ENCODE data around the gene SMAD7.
"Not testable (repeated sequence)": the region's sequence is repeated elsewhere in the genome, so short reads cannot be mapped to it uniquely, and the experiment has no call there.

Gene SMAD7

DNA sequence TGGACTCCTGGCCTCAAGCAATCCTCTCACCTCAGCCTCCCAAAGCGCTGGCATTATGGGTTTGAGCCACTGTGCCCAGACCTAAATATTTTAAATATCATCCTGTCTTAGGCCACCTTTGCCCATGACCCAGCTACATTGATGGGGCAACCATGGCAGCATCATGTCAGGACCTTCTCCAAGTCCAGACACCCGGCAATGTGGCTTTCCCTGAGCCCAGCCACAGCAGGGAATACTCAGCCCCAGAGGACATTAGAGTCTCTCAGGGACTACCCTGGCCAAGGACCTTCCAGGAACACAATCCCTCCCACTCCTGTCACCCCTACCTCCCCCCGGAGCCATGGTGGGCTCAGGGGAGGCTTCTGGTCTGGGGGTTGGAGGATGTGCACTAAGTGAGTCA is 72.8 kb downstream of the SMAD7 start:
- DNase-seq (ENCODE audit: low read depth), result no peak

- DNase-seq (ENCODE audit: low read depth), result no peak
These were observed 74.2 kb downstream of the SMAD7 start for GRCh38 chr18:48876590-48876989.

- DNase-seq (ENCODE audit: low read depth), result no peak
These were observed 74.7 kb downstream of the SMAD7 start for GRCh38 chr18:48875942-48876511.

DNA sequence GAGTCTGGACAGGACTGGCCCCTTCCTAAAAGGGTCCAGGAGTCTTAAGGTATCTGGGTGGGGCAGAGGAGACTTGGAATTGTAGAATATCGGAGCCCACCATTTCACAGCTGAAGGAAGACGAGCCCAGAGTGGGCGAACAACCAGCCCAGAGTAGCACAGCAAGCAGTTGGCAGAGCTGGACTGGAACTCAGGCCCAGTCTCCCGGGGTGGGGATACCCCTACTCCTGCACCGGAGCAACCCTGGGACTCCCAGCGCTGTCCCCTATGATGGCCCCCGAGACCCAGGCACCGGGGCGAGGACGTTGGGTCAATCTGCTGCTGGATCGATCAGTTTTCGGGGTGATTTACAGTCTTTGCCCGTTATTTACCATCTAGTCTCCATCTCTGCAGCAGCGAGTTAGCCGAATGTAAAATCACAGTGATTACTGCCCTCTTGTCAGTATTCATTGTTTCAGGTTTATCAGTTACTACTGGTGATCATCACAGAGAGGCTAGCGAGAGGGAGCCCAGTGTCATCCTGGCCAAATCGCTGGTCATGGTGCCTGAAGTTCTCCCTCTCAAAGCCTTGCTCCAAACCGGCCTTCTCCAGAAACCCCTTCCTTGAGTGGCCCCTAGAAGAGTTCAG is 75.3 kb downstream of the SMAD7 start:
- no peak for DNase-seq (ENCODE audit: low read depth)

DNA sequence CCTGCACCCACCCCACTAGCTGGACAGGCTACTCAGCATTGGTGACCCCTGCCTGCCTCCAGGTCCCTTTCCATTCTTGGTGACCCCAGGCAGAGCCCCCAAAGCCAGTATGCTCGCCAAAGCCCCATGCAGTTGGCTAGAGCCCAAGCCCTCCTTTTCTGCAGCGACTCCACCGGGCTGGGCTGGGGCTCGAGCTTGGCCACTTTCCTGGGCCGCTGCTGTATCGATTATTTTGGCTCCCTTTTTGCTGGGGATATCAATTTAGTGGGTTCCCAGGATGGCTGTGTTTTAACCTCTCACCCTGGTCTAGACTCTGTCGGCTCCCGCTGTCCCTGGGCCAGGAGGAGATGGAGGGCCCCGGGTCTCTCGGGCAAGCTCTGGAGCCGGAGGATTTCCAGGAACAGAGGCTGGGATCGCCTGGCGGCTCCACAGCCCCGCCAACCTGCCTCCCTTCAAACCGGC is 76.0 kb downstream of the SMAD7 start:
- no peak for DNase-seq (ENCODE audit: low read depth)

DNA sequence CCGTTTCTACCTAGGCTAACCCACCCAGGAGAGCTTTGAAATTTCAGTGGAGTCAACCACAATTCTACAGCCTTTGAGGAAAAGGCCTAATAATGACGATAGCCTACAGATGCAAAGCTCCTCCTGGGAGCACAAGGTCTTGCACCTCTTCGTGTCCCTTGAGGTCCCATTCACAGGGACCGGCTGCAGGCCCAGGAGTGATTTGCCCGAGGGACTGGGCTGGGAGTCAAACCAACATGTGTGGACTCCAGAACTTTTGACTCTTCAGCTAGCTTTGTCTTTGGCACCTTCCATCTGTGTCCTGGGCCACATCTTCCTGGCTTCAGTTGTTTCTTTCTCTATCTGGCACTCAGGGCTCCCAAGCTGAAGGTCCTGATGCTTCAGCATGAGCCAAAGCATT is 76.5 kb downstream of the SMAD7 start:
- no peak for DNase-seq (ENCODE audit: low read depth)

DNA sequence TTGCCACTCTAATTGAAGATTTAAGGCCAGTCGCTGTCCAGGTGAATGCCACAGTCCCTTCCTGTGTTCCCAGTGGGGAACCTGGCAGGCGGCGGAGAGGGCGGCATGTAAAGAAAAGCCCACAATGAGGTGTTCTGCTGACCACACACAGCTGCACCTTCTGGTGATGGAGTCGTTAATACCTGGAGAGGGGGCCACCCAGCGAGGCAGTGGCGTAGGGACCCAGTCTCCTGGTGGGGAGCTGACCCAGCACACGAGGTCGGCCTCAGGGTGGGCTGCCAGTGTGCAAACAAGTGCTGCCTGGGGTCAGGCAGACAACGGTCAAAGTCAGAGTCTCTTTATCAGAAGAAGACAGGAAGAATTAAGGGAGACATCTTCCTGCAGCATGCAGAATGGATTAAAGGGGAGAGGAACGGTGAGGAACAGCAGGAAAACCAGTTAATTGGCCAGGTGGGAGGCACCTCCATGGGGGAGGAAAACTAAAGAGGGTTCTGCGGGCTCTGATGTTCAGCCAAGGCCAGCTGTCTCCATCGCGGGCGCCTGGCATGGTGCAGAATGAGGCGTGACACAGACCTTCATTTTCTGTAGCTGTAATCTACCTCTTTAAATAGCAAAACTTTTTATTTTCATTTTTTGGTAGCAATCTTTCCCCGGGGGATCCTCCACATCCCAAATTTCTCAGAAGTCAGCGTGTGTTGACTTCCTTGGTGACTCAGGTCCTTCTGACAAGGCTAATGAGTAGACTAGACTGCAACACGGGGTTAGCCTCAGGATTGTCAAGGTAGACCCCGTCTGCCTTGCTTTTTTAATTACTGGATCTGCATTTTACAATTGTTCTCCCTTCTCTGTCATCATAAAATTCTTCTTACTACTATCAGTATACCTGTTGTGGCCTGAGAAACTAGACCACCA is 78.3 kb downstream of the SMAD7 start:
- no peak for DNase-seq (ENCODE audit: low read depth)

DNA sequence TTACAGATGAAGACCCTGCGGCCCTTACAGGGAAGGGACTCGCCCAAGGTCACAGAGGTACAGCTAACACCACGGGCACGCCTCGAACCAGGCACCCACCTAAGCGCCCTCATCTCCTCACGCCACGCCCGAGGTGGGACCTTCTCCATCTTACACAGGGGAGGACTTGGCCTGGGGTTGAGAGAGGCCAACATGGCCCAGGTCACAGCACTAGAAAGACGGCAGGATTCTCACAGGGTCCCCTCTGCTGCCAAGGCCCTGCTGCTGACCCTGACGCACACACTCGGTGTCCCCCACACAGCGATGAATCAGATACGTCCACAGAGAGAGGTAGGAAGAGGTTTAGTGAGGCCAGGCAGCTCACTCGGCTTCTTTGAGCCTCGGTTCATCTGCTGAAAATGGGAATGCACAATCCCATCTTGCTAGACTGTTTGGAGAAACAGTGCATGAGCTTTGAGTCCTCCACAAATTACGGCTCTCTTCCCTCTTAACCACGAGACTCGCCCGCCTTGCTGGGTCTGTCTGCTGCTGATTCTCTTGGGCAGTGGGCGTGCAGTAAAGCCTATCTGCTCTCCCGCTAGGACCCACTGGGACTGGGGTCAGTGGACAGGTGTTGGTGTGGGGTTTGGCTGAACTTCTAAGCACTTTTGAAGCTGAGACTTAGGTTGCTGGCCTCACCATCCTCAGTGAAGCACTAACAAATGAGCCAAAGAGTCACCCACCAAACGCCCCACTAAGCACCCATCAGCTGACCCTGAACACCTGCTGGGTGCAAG is 79.2 kb downstream of the SMAD7 start:
- DNase-seq (ENCODE audit: low read depth), result no peak

DNA sequence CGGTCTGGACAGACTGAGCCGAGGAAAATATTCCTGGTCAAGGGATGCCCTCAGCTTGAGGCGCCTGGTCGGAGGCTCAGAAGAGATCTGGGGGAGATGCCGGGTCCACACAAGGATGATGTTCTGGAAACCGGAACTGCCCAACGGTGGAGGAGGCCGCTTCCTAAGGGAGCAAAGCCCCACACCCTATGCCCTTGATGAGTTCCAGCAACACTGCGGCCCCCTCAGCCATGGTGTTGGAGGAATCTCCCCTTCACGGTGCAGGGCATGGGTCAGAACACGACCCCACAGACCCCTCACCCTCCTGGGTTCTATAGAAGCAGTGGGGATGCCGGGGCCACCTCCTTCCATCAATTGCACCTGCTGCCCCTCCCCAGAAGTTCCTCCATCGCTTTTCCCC is 79.8 kb downstream of the SMAD7 start:
- not testable (repeated sequence) for DNase-seq (ENCODE audit: low read depth)
